NCI-H526 treated with DMSO at 0.1 percent for 48 hours (cell line): ENCODE measurements around the gene PEX19.
"Not testable (repeated sequence)": the region's sequence is repeated elsewhere in the genome, so short reads cannot be mapped to it uniquely, and the experiment has no call there.

Experiments
- DNase-seq: peaks from one replicate; lab custom pipeline; 2025; lab: John Stamatoyannopoulos, UW

The PEX19 gene, protein sequence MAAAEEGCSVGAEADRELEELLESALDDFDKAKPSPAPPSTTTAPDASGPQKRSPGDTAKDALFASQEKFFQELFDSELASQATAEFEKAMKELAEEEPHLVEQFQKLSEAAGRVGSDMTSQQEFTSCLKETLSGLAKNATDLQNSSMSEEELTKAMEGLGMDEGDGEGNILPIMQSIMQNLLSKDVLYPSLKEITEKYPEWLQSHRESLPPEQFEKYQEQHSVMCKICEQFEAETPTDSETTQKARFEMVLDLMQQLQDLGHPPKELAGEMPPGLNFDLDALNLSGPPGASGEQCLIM

DNA sequence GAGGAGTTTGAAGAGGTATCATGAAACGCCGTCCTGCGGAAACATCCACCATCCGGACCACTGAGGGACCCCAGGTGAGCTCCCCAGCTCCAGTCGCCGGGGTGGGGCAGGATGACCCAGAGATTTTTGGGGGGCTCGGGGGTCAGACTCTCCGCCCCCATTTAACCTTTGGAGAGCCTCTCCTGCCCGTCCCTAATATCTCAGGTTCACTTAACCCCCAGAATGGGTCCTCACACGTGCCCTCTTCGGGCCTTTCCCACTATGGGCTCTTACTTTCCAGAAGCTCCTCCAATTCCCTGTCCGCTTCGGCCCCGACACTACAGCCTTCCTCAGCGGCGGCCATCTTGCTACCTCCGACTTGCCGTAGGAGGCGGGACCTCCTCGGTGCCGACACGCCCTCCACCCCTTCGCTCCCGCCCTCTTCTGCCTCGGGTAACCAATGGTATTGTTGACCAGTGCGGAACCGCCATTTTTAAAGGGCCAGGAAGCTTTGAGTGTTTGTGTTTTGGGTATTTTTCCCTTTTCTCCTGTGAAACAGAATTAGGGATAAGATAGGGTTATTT, at the start of gene PEX19:
TSS of gene PEX19 (minus strand) at position 352 of the 563 bp plus-strand sequence. CDS start at position 343, 9 bp downstream.
- peak; percentile 96 for DNase-seq

GRCh38 chr1:160332516-160332915, 47.6 kb upstream of the PEX19 start:
- DNase-seq = no peak

- no peak for DNase-seq
Observed at GRCh38 chr1:160330119-160330518, 45.2 kb upstream of the PEX19 start.

DNA sequence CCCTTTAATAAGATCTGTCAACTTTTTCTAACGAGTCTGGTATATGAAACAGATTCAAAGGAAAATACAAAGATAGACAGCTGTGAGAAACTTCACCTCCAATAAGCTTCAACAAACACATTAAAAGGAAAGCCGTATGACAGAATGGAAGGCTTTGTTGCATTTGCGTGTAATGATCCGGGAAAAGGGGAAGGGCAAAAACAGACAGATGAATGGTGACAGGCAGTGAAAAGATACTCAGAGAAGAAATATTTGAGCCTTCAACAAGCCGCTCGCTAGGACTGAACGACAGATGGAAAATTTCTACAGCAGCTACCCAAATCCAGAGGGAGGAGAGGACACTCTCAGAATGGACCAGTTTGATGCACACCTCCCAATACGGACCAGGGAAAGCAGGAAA, 43.3 kb upstream of the PEX19 start:
- DNase-seq = no peak

DNA sequence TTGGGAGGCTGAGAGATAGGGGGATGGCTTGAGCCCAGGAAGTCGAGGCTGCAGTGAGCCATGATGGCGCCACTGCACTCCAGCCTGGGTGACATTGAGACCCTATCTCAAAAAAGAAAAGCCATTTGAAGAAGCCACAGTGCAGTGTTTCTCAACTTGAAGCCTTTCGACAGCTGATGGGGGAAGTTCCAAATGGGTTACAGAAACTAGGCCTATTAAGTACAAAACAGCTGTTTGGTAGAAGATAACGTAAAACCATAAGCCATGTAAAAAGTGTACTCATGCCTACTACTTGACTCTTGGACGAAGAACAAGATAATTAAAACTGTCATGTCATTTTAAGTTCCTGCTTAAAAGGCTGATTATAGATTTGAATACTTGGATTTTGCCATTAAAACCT, 41.5 kb upstream of the PEX19 start:
- no peak for DNase-seq

- DNase-seq = no peak
Observed at GRCh38 chr1:160325252-160325651, 40.3 kb upstream of the PEX19 start.

DNA sequence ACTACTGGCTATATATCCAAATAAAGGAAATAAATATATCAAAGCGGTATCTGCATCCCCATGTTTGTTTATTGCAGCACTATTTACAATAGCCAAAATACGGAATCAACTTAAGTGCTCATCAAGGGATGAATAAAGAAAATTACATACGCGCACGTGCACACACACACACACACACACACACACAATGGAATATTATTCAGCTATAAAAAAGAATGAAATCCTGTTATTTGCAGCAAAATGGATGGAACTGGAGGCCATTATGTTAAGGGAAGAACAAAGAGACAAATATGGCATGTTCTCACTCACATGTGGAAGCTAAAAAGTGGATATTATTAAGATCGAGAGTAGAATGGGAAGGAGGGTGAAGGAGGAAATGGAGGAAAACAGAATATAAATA, 37.9 kb upstream of the PEX19 start:
- no peak for DNase-seq

GRCh38 chr1:160315359-160315758, 30.4 kb upstream of the PEX19 start:
- DNase-seq = no peak

DNA sequence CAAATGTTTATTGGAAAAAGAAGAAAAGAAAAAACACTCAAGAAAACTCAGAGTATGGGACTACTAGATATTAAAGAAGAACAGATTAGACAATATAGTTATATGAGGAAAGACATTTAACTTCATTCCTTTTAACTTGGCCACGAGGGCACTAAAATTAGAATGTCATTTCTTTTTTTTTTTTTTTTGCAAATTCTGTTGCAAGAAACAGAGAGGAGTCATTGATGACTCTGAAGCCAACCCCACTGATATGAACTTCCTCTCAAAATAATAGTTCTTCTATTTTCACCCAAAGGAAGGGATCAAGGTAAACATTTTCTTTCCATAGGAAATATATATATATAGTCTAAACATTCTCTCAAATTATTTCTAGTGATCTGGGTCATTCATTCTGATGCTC, 24.6 kb upstream of the PEX19 start:
- DNase-seq = no peak

DNA sequence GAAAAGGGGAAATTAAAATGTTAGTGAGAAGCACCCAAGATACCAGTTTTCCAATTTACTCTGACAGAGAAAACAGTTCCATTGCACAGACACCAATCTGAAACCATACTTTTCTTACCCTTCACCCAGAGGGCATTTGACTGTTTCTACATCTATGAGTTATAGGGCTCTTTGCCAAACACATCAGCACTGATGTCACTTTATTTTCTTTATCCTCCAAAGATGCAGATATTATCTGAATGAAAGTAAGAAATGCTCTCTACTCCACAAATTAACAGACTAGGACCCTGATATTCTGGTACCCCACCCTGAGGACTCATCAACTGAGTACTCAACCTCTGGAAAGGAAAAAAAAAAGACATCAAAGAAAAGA, 24.2 kb upstream of the PEX19 start:
- no peak for DNase-seq

DNA sequence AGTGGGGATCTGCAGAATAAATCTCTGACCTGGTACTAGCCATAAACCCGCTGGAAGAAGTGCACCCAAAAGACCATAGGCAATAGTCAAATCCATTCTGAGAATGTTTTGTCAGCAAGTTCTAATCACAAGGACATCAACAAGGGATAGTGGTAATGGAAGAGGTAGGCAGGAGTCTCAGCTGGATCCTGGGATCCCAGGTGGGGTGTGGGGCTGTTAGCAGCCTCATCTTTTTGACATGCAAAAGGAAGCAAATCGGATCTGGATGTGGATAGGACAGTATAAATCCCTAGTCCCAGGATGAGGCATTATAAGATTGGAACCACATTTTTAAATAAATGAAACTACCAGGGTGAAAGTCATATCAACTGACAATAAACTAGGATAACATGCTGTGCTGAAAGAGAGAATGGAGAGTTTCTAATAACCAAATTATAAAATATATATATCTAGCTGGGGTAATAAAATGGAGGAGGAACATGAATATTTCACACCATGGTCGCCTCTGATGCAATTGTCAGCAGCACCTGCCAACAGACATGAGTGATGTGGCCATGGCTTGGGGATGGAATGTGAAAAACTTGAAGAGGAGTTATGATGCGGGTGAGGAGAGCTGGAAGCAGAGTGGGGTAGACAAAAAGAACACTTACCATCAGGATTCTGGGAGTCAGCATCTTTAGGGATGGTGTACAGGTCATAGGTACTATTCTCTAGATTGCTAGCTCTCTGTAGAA, 23.7 kb upstream of the PEX19 start:
- no peak for DNase-seq

GRCh38 chr1:160307118-160307791, 22.3 kb upstream of the PEX19 start:
- DNase-seq = no peak

- DNase-seq = no peak
Observed at GRCh38 chr1:160300173-160300572, 15.2 kb upstream of the PEX19 start.

GRCh38 chr1:160296036-160296435, 11.1 kb upstream of the PEX19 start:
- DNase-seq = no peak

GRCh38 chr1:160293020-160293968, 8.4 kb upstream of the PEX19 start:
- DNase-seq = no peak

DNA sequence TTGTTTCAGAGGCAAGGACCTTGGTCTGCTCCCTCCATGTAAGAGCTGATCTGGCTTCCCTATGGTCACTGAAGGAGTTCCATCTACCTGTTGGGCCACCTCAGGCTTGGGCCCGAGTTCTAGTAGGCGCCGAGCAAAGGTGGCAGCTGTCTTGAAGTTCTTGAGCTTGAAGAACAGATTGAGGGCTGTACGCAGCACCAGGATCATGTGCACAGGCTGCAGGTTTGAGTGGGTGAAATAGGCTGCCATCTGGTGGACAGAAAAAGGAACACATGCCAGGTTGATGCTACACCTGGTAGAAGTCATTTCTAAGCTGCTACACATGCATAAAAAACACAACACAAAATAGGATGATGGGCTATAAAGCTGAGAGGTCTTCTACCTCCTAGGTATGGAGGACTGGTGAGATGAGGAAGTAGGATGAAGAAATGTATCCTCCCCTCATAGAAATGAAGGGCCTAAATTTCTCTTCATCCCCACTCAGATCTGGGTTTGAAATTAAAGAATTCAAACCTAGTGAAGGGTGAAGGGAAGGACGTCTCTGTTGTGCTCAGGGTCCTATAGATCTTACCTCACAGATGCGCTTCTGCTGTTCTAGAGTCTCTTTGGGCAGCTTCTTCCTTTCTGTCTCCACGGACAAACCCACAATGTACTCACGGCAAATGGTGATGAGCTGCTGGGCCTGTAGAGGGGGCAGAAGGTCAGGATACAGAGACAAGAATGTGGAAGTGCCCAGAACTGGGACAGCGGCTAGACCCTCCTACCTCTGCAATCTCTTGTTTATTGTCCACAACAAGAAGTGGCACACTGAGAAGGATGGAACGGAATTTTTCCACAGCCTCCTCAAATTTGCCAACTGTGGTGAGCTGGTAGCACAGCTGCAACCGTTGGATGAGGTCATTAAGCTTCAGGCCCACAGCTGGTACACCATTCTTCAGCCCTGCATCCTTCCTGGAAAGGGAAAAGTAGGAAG, 6.6 kb upstream of the PEX19 start:
- DNase-seq = peak; percentile 74

DNA sequence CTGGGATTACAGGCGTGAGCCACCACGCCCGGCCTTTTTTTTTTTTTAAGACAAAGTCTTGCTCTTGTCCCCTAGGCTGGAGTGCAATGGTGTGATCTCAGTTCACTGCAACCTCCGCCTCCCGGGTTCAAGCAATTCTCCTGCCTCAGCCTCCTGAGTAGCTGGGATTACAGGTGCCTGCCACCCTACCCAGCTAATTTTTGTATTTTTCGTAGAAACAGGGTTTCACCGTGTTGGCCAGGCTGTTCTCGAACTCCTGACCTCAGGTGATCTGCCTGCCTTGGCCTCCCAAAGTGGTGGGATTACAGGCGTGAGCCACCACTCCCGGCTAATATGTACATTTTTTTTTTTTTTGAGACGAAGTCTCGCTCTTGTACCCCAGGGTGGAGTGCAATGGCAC, 2.8 kb upstream of the PEX19 start:
- DNase-seq = not testable (repeated sequence)

DNA sequence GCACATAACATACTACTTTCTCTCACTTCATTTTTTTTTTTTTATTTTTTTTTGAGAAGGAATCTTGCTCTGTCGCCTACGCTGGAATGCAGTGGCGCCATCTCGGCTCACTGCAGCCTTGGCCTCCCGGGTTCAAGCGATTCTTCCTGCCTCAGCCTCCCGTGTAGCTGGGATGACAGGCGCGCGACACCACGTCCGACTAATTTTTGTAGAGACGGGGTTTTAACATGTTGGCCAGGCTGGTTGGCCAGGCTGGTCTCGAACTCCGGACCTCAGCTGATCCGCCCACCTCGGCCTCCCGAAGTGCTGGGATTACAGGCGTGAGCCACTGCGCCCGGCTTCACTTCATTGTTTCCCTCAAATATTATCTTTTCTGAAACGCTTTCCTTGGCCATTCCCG, 573 bp upstream of the PEX19 start:
- no peak for DNase-seq

- no peak for DNase-seq
Observed at GRCh38 chr1:160284220-160284781, 632 bp downstream of the PEX19 start.

DNA sequence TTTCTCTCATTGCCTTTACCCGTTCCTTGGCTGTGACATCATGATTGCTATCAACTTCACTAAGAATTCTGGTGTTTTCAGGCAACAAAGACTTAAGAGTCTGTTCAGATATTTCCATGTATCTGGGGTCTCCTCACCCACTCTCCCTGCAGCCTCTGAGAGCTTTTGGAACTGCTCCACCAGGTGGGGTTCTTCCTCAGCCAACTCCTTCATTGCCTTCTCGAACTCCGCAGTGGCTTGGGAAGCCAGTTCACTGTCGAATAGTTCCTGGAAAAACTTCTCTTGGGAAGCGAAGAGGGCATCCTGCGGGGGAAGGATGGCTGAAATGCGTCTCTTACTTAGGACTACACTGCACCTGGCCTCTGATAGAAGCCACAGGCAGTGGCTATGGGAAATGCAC, 2.1 kb downstream of the PEX19 start:
- no peak for DNase-seq
